HG02938 (cell line): Measurements from ENCODE around the gene COA7.
"Not testable (repeated sequence)": the region's sequence is repeated elsewhere in the genome, so short reads cannot be mapped to it uniquely, and the experiment has no call there.

Experiments
- ATAC-seq: cut with Tn5 transposase; IDR thresholded peaks from one replicate; pipeline ENCODE4 v1.9.1; 2021; ENCODE audit warnings: mild to moderate bottlenecking, moderate library complexity; ENCODE audit not compliant: unreplicated experiment

Gene COA7

GRCh38 chr1:52697795-52698674, at the start of gene COA7:
COA7 (minus strand) TSS chr1:52698347; CDS start chr1:52698326, 21 bp downstream.
- ATAC-seq = no peak

- no peak for ATAC-seq
Observed at GRCh38 chr1:52747450-52747849, 49.3 kb upstream of the COA7 start.

GRCh38 chr1:52746189-52746588, 48.0 kb upstream of the COA7 start:
- no peak for ATAC-seq

- no peak for ATAC-seq
Observed at GRCh38 chr1:52741259-52741658, 43.1 kb upstream of the COA7 start.

GRCh38 chr1:52739699-52740467, 41.7 kb upstream of the COA7 start:
- no peak for ATAC-seq

- no peak for ATAC-seq
Observed at GRCh38 chr1:52738893-52739292, 40.7 kb upstream of the COA7 start.

GRCh38 chr1:52738148-52738547, 40.0 kb upstream of the COA7 start:
- ATAC-seq = no peak

GRCh38 chr1:52735371-52735770, 37.2 kb upstream of the COA7 start:
- ATAC-seq = not testable (repeated sequence)

- ATAC-seq = no peak
Observed at GRCh38 chr1:52733368-52733767, 35.2 kb upstream of the COA7 start.

GRCh38 chr1:52727956-52728656, 30.0 kb upstream of the COA7 start:
- no peak for ATAC-seq

GRCh38 chr1:52727114-52727586, 29.0 kb upstream of the COA7 start:
- ATAC-seq = no peak

- ATAC-seq = peak; percentile 91
Observed at GRCh38 chr1:52726265-52727113, 28.3 kb upstream of the COA7 start, which contains the start of gene ZYG11B. ZYG11B (plus strand) TSS chr1:52726453; CDS start chr1:52726654, 201 bp downstream.

- ATAC-seq = no peak
Observed at GRCh38 chr1:52725903-52726264, 27.7 kb upstream of the COA7 start.

GRCh38 chr1:52723260-52723659, 25.1 kb upstream of the COA7 start:
- ATAC-seq = no peak

GRCh38 chr1:52715296-52715695, 17.1 kb upstream of the COA7 start:
- ATAC-seq = not testable (repeated sequence)

- no peak for ATAC-seq
Observed at GRCh38 chr1:52713590-52713989, 15.4 kb upstream of the COA7 start.

- ATAC-seq = no peak
Observed at GRCh38 chr1:52709016-52709415, 10.9 kb upstream of the COA7 start.

GRCh38 chr1:52707927-52708655, 9.9 kb upstream of the COA7 start:
- ATAC-seq = no peak
